ENCODE data around the gene KDM4B. TPM values are rescaled to one million over a fixed set of nuclear protein-coding genes. Genes with fewer than 3 reads are reported as not detected.

The KDM4B gene
- total RNA-seq, 1 donor from 2014 or later, result 39.0 TPM

DNA sequence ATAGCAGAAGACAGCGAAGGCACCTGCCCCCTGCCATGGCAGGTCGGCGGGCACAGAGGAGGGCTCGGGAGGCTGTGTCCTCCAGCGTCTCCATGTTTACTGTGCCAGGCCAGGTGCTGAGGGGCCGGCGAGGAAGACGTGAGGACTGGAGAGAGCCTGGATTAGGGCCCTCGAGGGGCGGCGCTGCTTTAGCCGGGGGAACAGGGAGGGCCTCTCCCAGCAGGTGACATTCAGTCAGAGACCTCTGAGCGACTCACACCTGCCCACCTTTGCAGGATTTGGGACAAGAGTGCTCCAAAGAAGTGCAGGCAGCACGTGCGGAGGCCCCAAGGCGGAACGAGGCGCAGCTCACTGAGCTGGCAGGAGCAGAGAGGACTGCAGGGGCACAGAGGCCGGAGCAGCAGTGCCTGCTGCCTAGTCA, 17.6 kb downstream of the KDM4B start:
- Histone ChIP-seq H3K4me3 (no peak overlapping the region), H3K27ac (no peak overlapping the region), H3K4me1 (peaks cover 18% of the 10 kb centered on the region), H3K9me3 (no peaks in the 10 kb centered on the region), H3K27me3 (no peaks in the 10 kb centered on the region), H3K36me3 (no peaks in the 10 kb centered on the region)
- intact Hi-C loops (cut with DNase I), result no loop called here
- TF ChIP-seq, protein P1, sequence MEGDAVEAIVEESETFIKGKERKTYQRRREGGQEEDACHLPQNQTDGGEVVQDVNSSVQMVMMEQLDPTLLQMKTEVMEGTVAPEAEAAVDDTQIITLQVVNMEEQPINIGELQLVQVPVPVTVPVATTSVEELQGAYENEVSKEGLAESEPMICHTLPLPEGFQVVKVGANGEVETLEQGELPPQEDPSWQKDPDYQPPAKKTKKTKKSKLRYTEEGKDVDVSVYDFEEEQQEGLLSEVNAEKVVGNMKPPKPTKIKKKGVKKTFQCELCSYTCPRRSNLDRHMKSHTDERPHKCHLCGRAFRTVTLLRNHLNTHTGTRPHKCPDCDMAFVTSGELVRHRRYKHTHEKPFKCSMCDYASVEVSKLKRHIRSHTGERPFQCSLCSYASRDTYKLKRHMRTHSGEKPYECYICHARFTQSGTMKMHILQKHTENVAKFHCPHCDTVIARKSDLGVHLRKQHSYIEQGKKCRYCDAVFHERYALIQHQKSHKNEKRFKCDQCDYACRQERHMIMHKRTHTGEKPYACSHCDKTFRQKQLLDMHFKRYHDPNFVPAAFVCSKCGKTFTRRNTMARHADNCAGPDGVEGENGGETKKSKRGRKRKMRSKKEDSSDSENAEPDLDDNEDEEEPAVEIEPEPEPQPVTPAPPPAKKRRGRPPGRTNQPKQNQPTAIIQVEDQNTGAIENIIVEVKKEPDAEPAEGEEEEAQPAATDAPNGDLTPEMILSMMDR (IDR thresholded peaks at IDR 0.05), result no peak
- DNase-seq, result no peak
- no peak for ATAC-seq

DNA sequence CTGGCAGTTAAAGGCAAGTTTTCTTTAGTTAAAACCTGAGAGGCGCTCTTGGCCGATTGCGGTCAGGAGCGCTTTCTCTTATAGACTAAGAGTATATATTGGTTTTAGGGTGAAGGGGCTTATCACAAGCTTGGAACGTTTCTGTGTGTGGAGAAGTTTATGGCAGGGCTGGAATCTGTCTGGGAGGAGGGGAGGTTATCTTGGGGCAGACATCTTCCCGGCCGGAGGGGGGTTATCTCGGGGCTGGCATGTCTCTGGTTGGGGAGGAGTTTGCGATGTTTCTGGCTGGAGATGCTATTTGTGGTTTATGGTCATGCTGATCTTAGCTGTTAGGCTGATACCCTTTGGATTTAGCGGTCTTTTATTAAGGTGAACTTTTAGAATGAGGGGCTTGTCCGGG, 18.3 kb downstream of the KDM4B start:
- ATAC-seq (no peak), DNase-seq (no peak)
- H3K4me1 ChIP-seq, result peaks cover 18% of the 10 kb centered on the region
- TF ChIP-seq, protein P1 (IDR thresholded peaks at IDR 0.05), result no peak
- H3K27me3 ChIP-seq, result no peaks in the 10 kb centered on the region
- no peaks in the 10 kb centered on the region for H3K36me3 ChIP-seq
- intact Hi-C loops (cut with DNase I), result no loop called here
- no peak overlapping the region for H3K27ac ChIP-seq
- no peak overlapping the region for H3K4me3 ChIP-seq
- no peaks in the 10 kb centered on the region for H3K9me3 ChIP-seq

DNA sequence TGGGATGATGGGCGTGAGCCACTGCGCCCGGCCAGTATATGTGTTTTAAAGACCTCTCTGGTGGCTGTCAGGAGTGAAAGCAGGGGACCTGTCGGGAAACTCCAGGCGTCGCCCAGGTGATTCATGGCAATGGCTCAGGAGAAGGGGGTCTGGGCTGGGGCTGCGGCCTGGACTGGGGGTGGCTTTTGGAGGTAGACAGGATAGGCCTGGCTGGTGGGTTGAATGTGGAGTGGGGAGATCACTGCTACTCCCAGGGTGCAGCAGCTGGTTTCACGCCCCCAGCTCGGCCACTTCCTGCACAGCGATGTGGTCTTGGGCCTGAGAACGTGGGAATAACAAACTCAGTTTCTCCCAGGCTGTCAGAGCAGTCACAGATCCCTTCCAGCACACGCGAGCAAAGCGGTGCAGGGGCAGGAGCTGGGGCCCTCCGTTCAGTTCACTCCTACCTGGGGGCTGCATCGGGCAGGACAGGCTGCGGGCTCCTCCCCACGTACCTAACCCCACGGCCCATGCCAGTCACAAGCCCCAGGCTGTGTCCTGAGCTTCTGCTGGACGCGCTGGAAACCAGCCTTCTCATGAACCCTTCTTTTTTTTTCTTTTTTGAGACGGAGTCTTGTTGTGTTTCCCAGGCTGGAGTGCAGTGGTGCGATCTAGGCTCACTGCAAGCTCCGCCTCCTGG, 18.9 kb downstream of the KDM4B start:
- no peak overlapping the region for H3K4me3 ChIP-seq
- intact Hi-C loops (cut with DNase I), result no loop called here
- ATAC-seq, result no peak
- H3K27me3 ChIP-seq, result no peaks in the 10 kb centered on the region
- TF ChIP-seq, protein P1 (IDR thresholded peaks at IDR 0.05), result no peak
- DNase-seq, result no peak
- H3K4me1 ChIP-seq, result peaks cover 18% of the 10 kb centered on the region
- H3K27ac ChIP-seq, result no peak overlapping the region
- no peaks in the 10 kb centered on the region for H3K36me3 ChIP-seq
- no peaks in the 10 kb centered on the region for H3K9me3 ChIP-seq

DNA sequence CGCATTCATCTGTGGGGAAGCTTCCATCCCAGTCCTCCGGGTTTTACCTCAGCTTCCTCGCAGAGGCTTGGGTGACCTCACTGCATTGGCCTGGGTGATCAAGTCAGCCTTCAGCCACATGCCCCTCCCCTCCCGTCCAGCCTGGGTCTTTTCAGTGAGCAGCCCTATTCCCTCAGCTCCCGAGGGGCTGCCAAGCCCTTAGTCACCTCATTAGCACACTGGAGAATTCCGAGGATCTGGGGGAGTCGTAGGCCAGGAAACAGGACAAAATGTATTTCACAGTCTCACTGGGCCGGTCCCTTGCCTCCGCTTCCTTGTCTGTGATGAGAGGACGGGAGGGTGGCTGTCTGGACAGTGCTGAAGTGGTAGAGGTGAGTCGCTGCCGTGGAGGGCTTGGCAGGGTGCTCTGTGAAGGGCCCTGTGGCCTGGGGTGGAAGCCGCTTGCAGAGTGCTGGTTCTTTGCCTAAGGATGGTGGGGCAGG, 19.9 kb downstream of the KDM4B start:
- no peak overlapping the region for H3K4me3 ChIP-seq
- TF ChIP-seq, protein P1 (IDR thresholded peaks at IDR 0.05), result no peak
- no peaks in the 10 kb centered on the region for H3K27me3 ChIP-seq
- H3K4me1 ChIP-seq, result peaks cover 18% of the 10 kb centered on the region
- H3K9me3 ChIP-seq, result no peaks in the 10 kb centered on the region
- DNase-seq (no peak), ATAC-seq (peak; percentile 64)
- intact Hi-C loops (cut with DNase I), result no loop called here
- H3K27ac ChIP-seq, result no peak overlapping the region
- no peaks in the 10 kb centered on the region for H3K36me3 ChIP-seq

- Histone ChIP-seq H3K27ac (no peak overlapping the region), H3K4me1 (peaks cover 18% of the 10 kb centered on the region)
Observed at GRCh38 chr19:4990306-4990705, 21.4 kb downstream of the KDM4B start.

More at GRCh38 chr19:4990306-4990705, 21.4 kb downstream of the KDM4B start:
- TF ChIP-seq, protein P1 (IDR thresholded peaks at IDR 0.05), result no peak
- Histone ChIP-seq H3K36me3 (no peaks in the 10 kb centered on the region), H3K27me3 (no peaks in the 10 kb centered on the region), H3K4me3 (no peak overlapping the region), H3K9me3 (no peaks in the 10 kb centered on the region)
- intact Hi-C loops (cut with DNase I), result no loop called here
- DNase-seq (no peak), ATAC-seq (no peak)

Measured in upper lobe of right lung (tissue), 1 donor.